Chondrocyte (in vitro differentiated cells): ENCODE measurements around the gene ZNF697. TPM values are rescaled to one million over a fixed set of nuclear protein-coding genes. Genes with fewer than 3 reads are reported as not detected.

ENCODE experiments used
- DNase-seq: peaks from one replicate; pipeline ENCODE4 v3.0.0; 2021; ENCODE audit warnings: mixed read lengths, low spot score
- H3K27ac Mint-ChIP-seq: one replicate; pipeline ENCODE4 v1.8.0; 2021; ENCODE audit warnings: mild to moderate bottlenecking, moderate library complexity, mixed read lengths; ENCODE audit not compliant: unreplicated experiment
- H3K27me3 Mint-ChIP-seq: 2 replicates; pipeline ENCODE4 v1.8.0; 2021; ENCODE audit warnings: low read depth, mixed read lengths
- H3K36me3 Mint-ChIP-seq: 2 replicates; pipeline ENCODE4 v1.8.0; 2021; ENCODE audit warnings: low read depth, mixed read lengths
- H3K4me1 Mint-ChIP-seq: 2 replicates; pipeline ENCODE4 v1.8.0; 2021; ENCODE audit warnings: low read depth, mild to moderate bottlenecking, mixed read lengths
- H3K4me3 Mint-ChIP-seq: one replicate; pipeline ENCODE4 v1.8.0; 2021; ENCODE audit warnings: mild to moderate bottlenecking, moderate library complexity, mixed read lengths; ENCODE audit not compliant: unreplicated experiment
- H3K9me3 Mint-ChIP-seq: 2 replicates; pipeline ENCODE4 v1.8.0; 2021; ENCODE audit warnings: low read depth, mixed read lengths
- CTCF ChIP-seq: fragments of 200-600 bp; sonication (generic); IDR thresholded peaks from 2 replicates; pipeline ENCODE4 v1.5.0; 2021; ENCODE audit warnings: antibody characterized with exemption, mild to moderate bottlenecking, moderate library complexity
- total RNA-seq: library from RNA; stranded (reverse); gene quantifications from 3 replicates; pipeline ENCODE4 v1.2.1, GENCODE V29; 2021

The ZNF697 gene
- total RNA-seq, 1 donor from 2014 or later, result 13.6 TPM

GRCh38 chr1:119602169-119602568 lies 45.9 kb downstream of the ZNF697 start:
- H3K9me3 Mint-ChIP-seq, result no peaks in the 10 kb centered on the region
- H3K27me3 Mint-ChIP-seq, result peaks cover 11% of the 10 kb centered on the region
- no peak for DNase-seq
- no peak overlapping the region for H3K27ac Mint-ChIP-seq
- no peak overlapping the region for H3K4me3 Mint-ChIP-seq
- H3K36me3 Mint-ChIP-seq, result peaks cover 1% of the 10 kb centered on the region
- H3K4me1 Mint-ChIP-seq, result peaks cover 32% of the 10 kb centered on the region
- no peak for TF ChIP-seq CTCF

GRCh38 chr1:119600976-119601375 lies 47.1 kb downstream of the ZNF697 start:
- H3K36me3 Mint-ChIP-seq, result peaks cover 4% of the 10 kb centered on the region
- no peak for DNase-seq
- H3K27ac Mint-ChIP-seq, result no peak overlapping the region
- peaks cover 21% of the 10 kb centered on the region for H3K4me1 Mint-ChIP-seq
- H3K4me3 Mint-ChIP-seq, result no peak overlapping the region
- H3K27me3 Mint-ChIP-seq, result peaks cover 9% of the 10 kb centered on the region
- H3K9me3 Mint-ChIP-seq, result no peaks in the 10 kb centered on the region
- no peak for TF ChIP-seq CTCF

- Mint-ChIP-seq H3K4me3 (no peak overlapping the region), H3K36me3 (peaks cover 5% of the 10 kb centered on the region), H3K27ac (no peak overlapping the region), H3K9me3 (no peaks in the 10 kb centered on the region), H3K4me1 (peaks cover 17% of the 10 kb centered on the region), H3K27me3 (peaks cover 9% of the 10 kb centered on the region)
- no peak for TF ChIP-seq CTCF
- no peak for DNase-seq
These were observed 47.5 kb downstream of the ZNF697 start for GRCh38 chr1:119600561-119600960.

- H3K27ac Mint-ChIP-seq, result no peak overlapping the region
- TF ChIP-seq CTCF, result no peak
- H3K27me3 Mint-ChIP-seq, result peaks cover 5% of the 10 kb centered on the region
- H3K36me3 Mint-ChIP-seq, result peaks cover 14% of the 10 kb centered on the region
- no peak overlapping the region for H3K4me3 Mint-ChIP-seq
- no peak for DNase-seq
- H3K9me3 Mint-ChIP-seq, result peaks cover 13% of the 10 kb centered on the region
- H3K4me1 Mint-ChIP-seq, result peaks cover 10% of the 10 kb centered on the region
These were observed 52.5 kb downstream of the ZNF697 start for GRCh38 chr1:119595606-119596005.

GRCh38 chr1:119595168-119595567 lies 52.9 kb downstream of the ZNF697 start:
- Mint-ChIP-seq H3K27ac (no peak overlapping the region), H3K4me1 (peaks cover 10% of the 10 kb centered on the region), H3K27me3 (peaks cover 5% of the 10 kb centered on the region), H3K4me3 (no peak overlapping the region), H3K36me3 (peaks cover 14% of the 10 kb centered on the region), H3K9me3 (peaks cover 13% of the 10 kb centered on the region)
- TF ChIP-seq CTCF, result no peak
- DNase-seq, result no peak
